Measurements from ENCODE around the gene HDAC9.

Gene HDAC9

GRCh38 chr7:18575622-18576572, 80.3 kb downstream of the HDAC9 start:
- H3K9me3 ChIP-seq (ENCODE audit: control insufficient read depth, insufficient read depth, low read depth, low read length): no peaks in the 10 kb centered on the region
- no peaks in the 10 kb centered on the region for H3K4me1 ChIP-seq (ENCODE audit: control insufficient read depth, insufficient read depth, low read length)
- POLR2A ChIA-PET: no interaction called here
- H3K4me3 ChIP-seq (ENCODE audit: low read depth, low read length): no peak overlapping the region
- CTCF ChIA-PET: interaction anchor here (0.6 to 1.4 kb wide), 2 partner anchors 35 to 219 kb away, joined by 3 read pairs; no protein-coding TSS in a partner anchor
- TF ChIP-seq ZNF792 (tag by site-specific recombination; IDR thresholded peaks at IDR 0.05) (no peak), ZNF121 (tag by site-specific recombination; IDR thresholded peaks at IDR 0.05) (no peak), ZNF521 (tag by site-specific recombination; IDR thresholded peaks at IDR 0.05) (no peak), ZBTB1 (tag by site-specific recombination; IDR thresholded peaks at IDR 0.05) (no peak), ZNF449 (tag by site-specific recombination; IDR thresholded peaks at IDR 0.05) (no peak), ZNF335 (tag by site-specific recombination; conservative IDR thresholded peaks at IDR 0.05) (no peak), ZNF660 (tag by site-specific recombination; IDR thresholded peaks at IDR 0.05) (peak; percentile 92), HOXA7 (CRISPR knock-in tag; IDR thresholded peaks at IDR 0.05; ENCODE audit: borderline replicate concordance) (no peak)
- H3K36me3 ChIP-seq (ENCODE audit: control insufficient read depth in 2 of 2, insufficient read depth in 1 of 2, low read length in 2 of 2): no peaks in the 10 kb centered on the region
- no peak overlapping the region for H3K27ac ChIP-seq (ENCODE audit: extremely low read depth, low read depth, low read length)

- ChIA-PET POLR2A (no interaction called here), CTCF (interaction anchor here (0.7 kb wide), 1 partner anchor 226 kb away, joined by 3 read pairs; no protein-coding TSS in a partner anchor)
- Histone ChIP-seq H3K9me3 (ENCODE audit: control insufficient read depth, insufficient read depth, low read depth, low read length) (no peaks in the 10 kb centered on the region), H3K36me3 (ENCODE audit: control insufficient read depth in 2 of 2, insufficient read depth in 1 of 2, low read length in 2 of 2) (no peaks in the 10 kb centered on the region), H3K27ac (ENCODE audit: extremely low read depth, low read depth, low read length) (no peak overlapping the region), H3K4me3 (ENCODE audit: low read depth, low read length) (no peak overlapping the region), H3K4me1 (ENCODE audit: control insufficient read depth, insufficient read depth, low read length) (no peaks in the 10 kb centered on the region)
- TF ChIP-seq ZNF184 (tag by site-specific recombination; IDR thresholded peaks at IDR 0.05) (no peak), ZSCAN5A (tag by site-specific recombination; IDR thresholded peaks at IDR 0.05) (no peak), ZNF707 (tag by site-specific recombination; IDR thresholded peaks at IDR 0.05) (no peak)
Measured at GRCh38 chr7:18577096-18577771, 81.7 kb downstream of the HDAC9 start.

GRCh38 chr7:18579698-18580097, 84.1 kb downstream of the HDAC9 start:
- CTCF ChIA-PET: interaction anchor here (0.6 to 0.7 kb wide), 2 partner anchors 171 to 188 kb away, joined by 3 read pairs; no protein-coding TSS in a partner anchor
- H3K9me3 ChIP-seq (ENCODE audit: control insufficient read depth, insufficient read depth, low read depth, low read length): no peaks in the 10 kb centered on the region
- no peaks in the 10 kb centered on the region for H3K36me3 ChIP-seq (ENCODE audit: control insufficient read depth in 2 of 2, insufficient read depth in 1 of 2, low read length in 2 of 2)
- POLR2A ChIA-PET: no interaction called here
- H3K27ac ChIP-seq (ENCODE audit: extremely low read depth, low read depth, low read length): no peak overlapping the region
- no peaks in the 10 kb centered on the region for H3K4me1 ChIP-seq (ENCODE audit: control insufficient read depth, insufficient read depth, low read length)
- no peak overlapping the region for H3K4me3 ChIP-seq (ENCODE audit: low read depth, low read length)
- TF ChIP-seq ZBTB7A (tag by site-specific recombination; IDR thresholded peaks at IDR 0.05; ENCODE audit: low read depth) (no peak), EGR2 (tag by site-specific recombination; IDR thresholded peaks at IDR 0.05; ENCODE audit: low read depth) (no peak), ZNF248 (tag by site-specific recombination; IDR thresholded peaks at IDR 0.05) (no peak), ZNF626 (tag by site-specific recombination; IDR thresholded peaks at IDR 0.05) (no peak), BCL11B (tag by site-specific recombination; IDR thresholded peaks at IDR 0.05; ENCODE audit: low read depth) (no peak), ZNF571 (tag by site-specific recombination; IDR thresholded peaks at IDR 0.05) (no peak), ZNF518A (tag by site-specific recombination; conservative IDR thresholded peaks at IDR 0.05; ENCODE audit: low read depth) (no peak), ZSCAN4 (tag by site-specific recombination; IDR thresholded peaks at IDR 0.05) (no peak), ZNF433 (tag by site-specific recombination; IDR thresholded peaks at IDR 0.05; ENCODE audit: low read depth) (no peak), ZNF416 (tag by site-specific recombination; IDR thresholded peaks at IDR 0.05) (no peak)
